HG03025 (cell line): ENCODE measurements around the gene ITPKC.

Source experiments
- ATAC-seq: cut with Tn5 transposase; IDR thresholded peaks from one replicate; pipeline ENCODE4 v1.9.1; 2021; ENCODE audit warnings: mild to moderate bottlenecking, moderate library complexity; ENCODE audit not compliant: unreplicated experiment, low FRiP score

The ITPKC gene

DNA sequence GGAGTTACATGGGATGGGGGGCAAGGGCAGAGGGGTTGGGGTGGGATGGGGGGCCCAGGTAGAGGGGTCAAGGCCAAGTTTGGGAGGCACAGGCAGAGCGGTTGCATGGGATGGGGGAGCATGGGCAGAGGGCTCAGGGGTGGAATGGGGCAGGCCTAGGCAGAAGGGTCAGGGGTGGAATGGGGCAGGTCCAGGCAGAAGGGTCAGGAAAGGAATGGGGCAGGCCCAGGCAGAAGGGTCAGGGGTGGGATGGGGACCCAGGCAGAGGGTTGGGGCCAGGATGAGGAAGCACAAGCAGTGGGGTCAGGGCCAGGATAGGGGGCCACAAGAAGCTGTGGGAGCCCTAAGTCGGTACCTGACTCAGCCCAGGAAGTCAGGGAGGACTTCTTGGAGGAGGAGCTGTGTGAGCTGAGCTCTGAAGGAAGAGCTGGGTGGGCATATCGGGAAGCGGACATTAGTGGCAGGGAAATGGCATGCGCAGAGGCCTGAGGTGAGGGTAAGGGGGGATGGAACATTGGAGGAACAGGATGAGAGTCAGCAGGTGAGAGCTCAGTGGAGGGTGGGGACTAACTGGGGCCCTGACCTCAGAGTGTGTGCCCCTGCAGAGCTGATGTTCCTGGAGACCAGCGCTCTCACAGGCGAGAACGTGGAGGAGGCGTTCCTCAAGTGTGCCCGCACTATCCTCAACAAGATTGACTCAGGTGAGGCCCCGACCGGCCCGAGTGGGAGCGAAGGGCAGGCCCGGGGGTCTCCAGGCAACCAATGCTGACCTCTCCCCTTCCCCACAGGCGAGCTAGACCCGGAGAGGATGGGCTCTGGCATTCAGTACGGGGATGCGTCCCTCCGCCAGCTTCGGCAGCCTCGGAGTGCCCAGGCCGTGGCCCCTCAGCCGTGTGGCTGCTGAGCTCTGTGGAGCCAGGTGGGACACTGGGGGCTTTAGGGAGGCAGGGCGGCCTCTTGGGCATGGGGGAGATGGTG lies 69.4 kb downstream of the ITPKC start:
- no peak for ATAC-seq
